HepG2 (cell line): ENCODE data around the gene SSNA1. TPM values are rescaled to one million over a fixed set of nuclear protein-coding genes. Genes with fewer than 3 reads are reported as not detected.

Experiments
- ASH2L ChIP-seq: fragments of 300-600, 200-600 bp; sonication (generic); IDR thresholded peaks from 2 replicates; pipeline ENCODE4 v1.7.0; 2017; ENCODE audit warnings: low read depth, mild to moderate bottlenecking, moderate library complexity, mixed read lengths, low read length; ENCODE audit not compliant: insufficient read length
- ATF2 ChIP-seq: sonication (generic); formaldehyde crosslinking; IDR thresholded peaks from 2 replicates; pipeline ENCODE4 v1.4.0; 2020; ENCODE audit warnings: missing genetic modification reagents
- BRD4 ChIP-seq: sonication (generic); formaldehyde crosslinking; IDR thresholded peaks from 2 replicates; pipeline ENCODE4 v1.4.0; 2020; ENCODE audit warnings: missing genetic modification reagents
- ETV5 ChIP-seq: IDR thresholded peaks from 2 replicates; pipeline ENCODE4 v1.6.1; 2018; ENCODE audit warnings: missing biosample characterization, missing genetic modification reagents, inconsistent platforms, borderline replicate concordance
- FOSL2 ChIP-seq: sonication (generic); formaldehyde crosslinking; IDR thresholded peaks from 2 replicates; pipeline ENCODE4 v1.4.0; 2020; ENCODE audit warnings: missing genetic modification reagents
- HDAC6 ChIP-seq: fragments of 200-600 bp; sonication (generic); IDR thresholded peaks from 2 replicates; pipeline ENCODE4 v1.7.0; 2017; ENCODE audit warnings: mild to moderate bottlenecking, antibody characterized with exemption, low read length, low read depth
- NR2F2 ChIP-seq: IDR thresholded peaks from 2 replicates; pipeline ENCODE4 v1.6.1; 2012; ENCODE audit warnings: low read depth, inconsistent platforms, borderline replicate concordance
- ZMYM3 ChIP-seq: sonication (generic); formaldehyde crosslinking; IDR thresholded peaks from 2 replicates; pipeline ENCODE4 v1.5.1; 2020; ENCODE audit warnings: mild to moderate bottlenecking, missing genetic modification reagents
- ZNF136 ChIP-seq: sonication (generic); formaldehyde crosslinking; IDR thresholded peaks from 2 replicates; pipeline ENCODE4 v1.8.1; 2022; ENCODE audit warnings: low read depth, mild to moderate bottlenecking, moderate library complexity, missing genetic modification reagents
- ZNF331 ChIP-seq: sonication (generic); formaldehyde crosslinking; IDR thresholded peaks from 2 replicates; pipeline ENCODE4 v1.4.0; 2020; ENCODE audit warnings: missing genetic modification reagents
- ZNF335 ChIP-seq: sonication (generic); formaldehyde crosslinking; IDR thresholded peaks from 2 replicates; pipeline ENCODE4 v1.4.0; 2020; ENCODE audit warnings: missing genetic modification reagents
- ZNF431 ChIP-seq: sonication (generic); formaldehyde crosslinking; IDR thresholded peaks from 2 replicates; pipeline ENCODE4 v1.9.0; 2022; ENCODE audit warnings: missing genetic modification reagents, low read depth, mild to moderate bottlenecking, borderline replicate concordance
- ZNF589 ChIP-seq: sonication (generic); formaldehyde crosslinking; conservative IDR thresholded peaks from 2 replicates; pipeline ENCODE4 v1.8.0; 2022; ENCODE audit warnings: mild to moderate bottlenecking, moderate library complexity, missing genetic modification reagents
- ZNF660 ChIP-seq: sonication (generic); formaldehyde crosslinking; IDR thresholded peaks from 2 replicates; pipeline ENCODE4 v1.5.1; 2020; ENCODE audit warnings: mild to moderate bottlenecking, low read depth, missing genetic modification reagents, borderline replicate concordance
- ZNF687 ChIP-seq: sonication (generic); formaldehyde crosslinking; IDR thresholded peaks from 2 replicates; pipeline ENCODE4 v1.5.1; 2020; ENCODE audit warnings: mild to moderate bottlenecking, missing genetic modification reagents, moderate library complexity
- polyA plus RNA-seq, 8 experiments: library from polyadenylated mRNA; depleted of rRNA in 3 of 8; stranded (reverse) in 7 of 8; unstranded in 1 of 8; fragments of >200 nt; fragmentation: Illumina TruSeq in 4 of 8; extraction: Trizol in 4 of 8; gene quantifications; 2 replicates each; pipeline versions ENCODE4 v1.2.1 to v1.2.3, GENCODE V29; 2011 to 2016; ENCODE audit warnings: low read depth in 4 of 8, missing spikeins in 1 of 8, mixed read lengths in 1 of 8; ENCODE audit not compliant: insufficient read depth in 1 of 8
- total RNA-seq, 5 experiments: library from RNA; depleted of rRNA; stranded (reverse); fragments of >200 nt; fragmentation: Illumina TruSeq; extraction: Trizol; gene quantifications; 2 replicates each; pipeline ENCODE4 v1.2.3, GENCODE V29; 2016; ENCODE audit warnings: low read depth in 1 of 5
- TF ChIP-seq, protein P1 (sequence below): sonication (generic); formaldehyde crosslinking; IDR thresholded peaks from 2 replicates; pipeline ENCODE4 v1.4.0; 2020; ENCODE audit warnings: missing genetic modification reagents
- TF ChIP-seq, protein P2 (sequence below): sonication (generic); formaldehyde crosslinking; IDR thresholded peaks from 2 replicates; pipeline ENCODE4; 2020; ENCODE audit warnings: missing genetic modification reagents, mild to moderate bottlenecking, borderline replicate concordance

Gene SSNA1
- total and polyA plus RNA-seq, 2 of the 13 experiments (the other 11 are each of a cell fraction or from before 2014, with no cell fraction given): 35.9 to 49.4 TPM

- TF ChIP-seq ZMYM3 (CRISPR knock-in tag) (no peak), ZNF431 (CRISPR knock-in tag) (no peak), ATF2 (CRISPR knock-in tag) (no peak), NR2F2 (no peak), ZNF331 (CRISPR knock-in tag) (no peak), ZNF660 (CRISPR knock-in tag) (no peak), ZNF687 (CRISPR knock-in tag) (peak; percentile 55; the same call in 1 of the 2 replicates), ETV5 (CRISPR knock-in tag) (0 out of 2 replicates have a peak, but pooled peaks have one; percentile 5), FOSL2 (CRISPR knock-in tag) (peak; percentile 11; the same call in 1 of the 2 replicates), BRD4 (CRISPR knock-in tag) (0 out of 2 replicates have a peak, but pooled peaks have one; percentile 43), ZNF589 (CRISPR knock-in tag) (no peak), ASH2L (no peak), ZNF136 (CRISPR knock-in tag) (no peak), ZNF335 (CRISPR knock-in tag) (no peak), HDAC6 (no peak)
- TF ChIP-seq, protein P1, sequence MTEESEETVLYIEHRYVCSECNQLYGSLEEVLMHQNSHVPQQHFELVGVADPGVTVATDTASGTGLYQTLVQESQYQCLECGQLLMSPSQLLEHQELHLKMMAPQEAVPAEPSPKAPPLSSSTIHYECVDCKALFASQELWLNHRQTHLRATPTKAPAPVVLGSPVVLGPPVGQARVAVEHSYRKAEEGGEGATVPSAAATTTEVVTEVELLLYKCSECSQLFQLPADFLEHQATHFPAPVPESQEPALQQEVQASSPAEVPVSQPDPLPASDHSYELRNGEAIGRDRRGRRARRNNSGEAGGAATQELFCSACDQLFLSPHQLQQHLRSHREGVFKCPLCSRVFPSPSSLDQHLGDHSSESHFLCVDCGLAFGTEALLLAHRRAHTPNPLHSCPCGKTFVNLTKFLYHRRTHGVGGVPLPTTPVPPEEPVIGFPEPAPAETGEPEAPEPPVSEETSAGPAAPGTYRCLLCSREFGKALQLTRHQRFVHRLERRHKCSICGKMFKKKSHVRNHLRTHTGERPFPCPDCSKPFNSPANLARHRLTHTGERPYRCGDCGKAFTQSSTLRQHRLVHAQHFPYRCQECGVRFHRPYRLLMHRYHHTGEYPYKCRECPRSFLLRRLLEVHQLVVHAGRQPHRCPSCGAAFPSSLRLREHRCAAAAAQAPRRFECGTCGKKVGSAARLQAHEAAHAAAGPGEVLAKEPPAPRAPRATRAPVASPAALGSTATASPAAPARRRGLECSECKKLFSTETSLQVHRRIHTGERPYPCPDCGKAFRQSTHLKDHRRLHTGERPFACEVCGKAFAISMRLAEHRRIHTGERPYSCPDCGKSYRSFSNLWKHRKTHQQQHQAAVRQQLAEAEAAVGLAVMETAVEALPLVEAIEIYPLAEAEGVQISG: 0 out of 2 replicates have a peak, but pooled peaks have one; percentile 4
- TF ChIP-seq, protein P2, sequence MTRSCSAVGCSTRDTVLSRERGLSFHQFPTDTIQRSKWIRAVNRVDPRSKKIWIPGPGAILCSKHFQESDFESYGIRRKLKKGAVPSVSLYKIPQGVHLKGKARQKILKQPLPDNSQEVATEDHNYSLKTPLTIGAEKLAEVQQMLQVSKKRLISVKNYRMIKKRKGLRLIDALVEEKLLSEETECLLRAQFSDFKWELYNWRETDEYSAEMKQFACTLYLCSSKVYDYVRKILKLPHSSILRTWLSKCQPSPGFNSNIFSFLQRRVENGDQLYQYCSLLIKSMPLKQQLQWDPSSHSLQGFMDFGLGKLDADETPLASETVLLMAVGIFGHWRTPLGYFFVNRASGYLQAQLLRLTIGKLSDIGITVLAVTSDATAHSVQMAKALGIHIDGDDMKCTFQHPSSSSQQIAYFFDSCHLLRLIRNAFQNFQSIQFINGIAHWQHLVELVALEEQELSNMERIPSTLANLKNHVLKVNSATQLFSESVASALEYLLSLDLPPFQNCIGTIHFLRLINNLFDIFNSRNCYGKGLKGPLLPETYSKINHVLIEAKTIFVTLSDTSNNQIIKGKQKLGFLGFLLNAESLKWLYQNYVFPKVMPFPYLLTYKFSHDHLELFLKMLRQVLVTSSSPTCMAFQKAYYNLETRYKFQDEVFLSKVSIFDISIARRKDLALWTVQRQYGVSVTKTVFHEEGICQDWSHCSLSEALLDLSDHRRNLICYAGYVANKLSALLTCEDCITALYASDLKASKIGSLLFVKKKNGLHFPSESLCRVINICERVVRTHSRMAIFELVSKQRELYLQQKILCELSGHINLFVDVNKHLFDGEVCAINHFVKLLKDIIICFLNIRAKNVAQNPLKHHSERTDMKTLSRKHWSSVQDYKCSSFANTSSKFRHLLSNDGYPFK (CRISPR knock-in tag): no peak
Measured at GRCh38 chr9:137226338-137227053, 38.0 kb downstream of the SSNA1 start (continued).
